PC-9 (cell line): ENCODE measurements around the gene IBA57.

Source experiments
- CTCF ChIP-seq: fragments of 200-600 bp; sonication (generic); conservative IDR thresholded peaks from 2 replicates; pipeline ENCODE4 v1.6.1; 2017; ENCODE audit warnings: mixed run types, antibody characterized with exemption, mild to moderate bottlenecking, moderate library complexity
- EZH2 ChIP-seq: fragments of 200-600 bp; sonication (generic); IDR thresholded peaks from 2 replicates; pipeline ENCODE4 v1.8.0; 2017; ENCODE audit warnings: antibody characterized with exemption, low read depth

GRCh38 chr1:228152918-228153258 is 12.7 kb upstream of the IBA57 start:
- TF ChIP-seq CTCF (no peak), EZH2 (no peak)
